GM10266 (cell line): Measurements from ENCODE around the gene CLEC1A.

Experiments
- DNase-seq: peaks from one replicate; pipeline ENCODE4 v3.0.0; 2012; ENCODE audit errors: extremely low spot score
- TF ChIP-seq, protein P1 (sequence below): IDR thresholded peaks from 2 replicates; pipeline ENCODE4 v1.5.1; 2012; ENCODE audit warnings: mild to moderate bottlenecking, low read depth; ENCODE audit not compliant: control insufficient read depth, insufficient read depth; ENCODE audit errors: missing control alignments

Gene CLEC1A

DNA sequence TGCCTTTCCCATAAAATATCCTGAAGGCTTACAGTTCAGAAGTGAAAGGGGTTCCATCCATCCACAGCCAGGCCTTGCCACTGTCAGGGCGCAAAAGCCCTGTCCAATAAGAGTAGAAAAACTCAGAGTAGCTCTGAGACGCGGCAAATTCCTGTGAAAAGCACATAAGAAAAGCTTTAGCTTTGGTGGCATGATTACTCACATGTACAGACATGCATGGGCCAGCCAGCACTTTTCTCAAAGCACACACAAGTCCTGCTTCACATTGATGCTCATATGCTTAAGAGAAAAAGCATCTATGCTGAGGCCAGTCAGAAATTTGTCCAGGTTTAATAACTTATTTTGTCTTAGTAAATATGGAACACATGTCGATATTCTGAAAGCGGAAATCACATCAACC, 25.5 kb downstream of the CLEC1A start:
- TF ChIP-seq, protein P1, sequence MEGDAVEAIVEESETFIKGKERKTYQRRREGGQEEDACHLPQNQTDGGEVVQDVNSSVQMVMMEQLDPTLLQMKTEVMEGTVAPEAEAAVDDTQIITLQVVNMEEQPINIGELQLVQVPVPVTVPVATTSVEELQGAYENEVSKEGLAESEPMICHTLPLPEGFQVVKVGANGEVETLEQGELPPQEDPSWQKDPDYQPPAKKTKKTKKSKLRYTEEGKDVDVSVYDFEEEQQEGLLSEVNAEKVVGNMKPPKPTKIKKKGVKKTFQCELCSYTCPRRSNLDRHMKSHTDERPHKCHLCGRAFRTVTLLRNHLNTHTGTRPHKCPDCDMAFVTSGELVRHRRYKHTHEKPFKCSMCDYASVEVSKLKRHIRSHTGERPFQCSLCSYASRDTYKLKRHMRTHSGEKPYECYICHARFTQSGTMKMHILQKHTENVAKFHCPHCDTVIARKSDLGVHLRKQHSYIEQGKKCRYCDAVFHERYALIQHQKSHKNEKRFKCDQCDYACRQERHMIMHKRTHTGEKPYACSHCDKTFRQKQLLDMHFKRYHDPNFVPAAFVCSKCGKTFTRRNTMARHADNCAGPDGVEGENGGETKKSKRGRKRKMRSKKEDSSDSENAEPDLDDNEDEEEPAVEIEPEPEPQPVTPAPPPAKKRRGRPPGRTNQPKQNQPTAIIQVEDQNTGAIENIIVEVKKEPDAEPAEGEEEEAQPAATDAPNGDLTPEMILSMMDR, result no peak
- no peak for DNase-seq

DNA sequence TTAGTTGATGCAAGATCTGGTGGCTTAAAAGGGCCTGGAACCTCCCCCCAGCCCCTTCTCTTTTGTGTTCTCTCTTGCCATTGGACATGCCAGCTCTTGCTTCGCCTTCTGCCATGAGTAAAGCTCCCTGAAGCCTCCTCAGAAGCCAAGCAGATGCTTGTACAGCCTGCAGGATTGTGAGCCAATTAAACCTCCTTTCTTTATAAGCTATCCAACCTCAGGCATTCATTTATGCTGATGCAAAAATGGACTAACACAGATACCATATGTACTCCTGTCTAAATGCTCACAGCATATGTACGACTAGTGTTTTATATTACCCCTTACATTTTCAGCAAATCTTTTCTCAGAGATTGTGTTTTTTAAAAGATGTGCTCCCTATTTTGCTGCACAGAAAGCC, 26.7 kb downstream of the CLEC1A start:
- TF ChIP-seq, protein P1, result no peak
- DNase-seq, result no peak

- no peak for DNase-seq
- TF ChIP-seq, protein P1, result no peak
Measured at GRCh38 chr12:10070380-10070779, 28.4 kb downstream of the CLEC1A start.

DNA sequence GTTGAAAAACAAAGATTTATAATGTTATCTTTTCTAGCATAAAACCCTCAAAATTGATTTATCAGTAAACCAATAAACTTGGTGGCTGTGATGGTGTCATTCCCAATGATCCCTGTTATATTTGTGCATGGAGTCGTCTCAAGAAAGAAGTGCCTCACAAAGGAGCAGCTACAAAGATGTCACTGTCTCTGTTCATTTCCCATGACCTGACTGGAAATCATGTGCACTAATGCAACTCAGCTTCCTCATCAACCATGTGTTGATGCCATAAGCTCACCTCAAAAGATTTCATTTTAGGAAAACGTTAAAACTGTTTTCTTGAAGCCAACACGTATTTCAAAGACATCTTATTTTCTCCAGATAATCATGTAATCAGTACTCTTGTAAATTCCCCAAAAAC, 28.8 kb downstream of the CLEC1A start:
- TF ChIP-seq, protein P1, result no peak
- no peak for DNase-seq

- TF ChIP-seq, protein P1, result no peak
- DNase-seq, result no peak
Measured at GRCh38 chr12:10069099-10069498, 29.7 kb downstream of the CLEC1A start.

DNA sequence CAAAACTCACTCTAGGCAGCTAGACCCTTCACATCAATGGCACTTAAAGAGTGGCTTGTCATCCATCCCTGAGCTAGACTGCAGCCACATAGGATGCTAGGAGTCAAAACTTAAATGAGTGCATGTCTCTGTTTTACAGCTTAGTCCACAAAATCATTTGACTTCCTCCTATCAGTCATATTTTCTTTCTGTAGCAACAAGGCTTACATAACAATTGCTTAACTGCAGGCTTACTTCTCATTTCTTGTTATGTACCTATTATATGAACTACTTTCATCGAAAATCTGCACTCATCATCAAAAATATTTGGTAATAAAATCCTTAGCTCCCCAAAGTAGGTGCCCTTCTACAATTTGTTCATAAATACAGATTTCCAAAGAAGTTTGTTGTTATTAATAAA, 30.1 kb downstream of the CLEC1A start:
- DNase-seq, result no peak
- TF ChIP-seq, protein P1, result no peak

GRCh38 chr12:10067942-10068341, 30.8 kb downstream of the CLEC1A start:
- TF ChIP-seq, protein P1, result no peak
- no peak for DNase-seq
